HG03280 (cell line): ENCODE data around the gene ZBTB7C.

ENCODE experiments used
- ATAC-seq: cut with Tn5 transposase; IDR thresholded peaks from one replicate; pipeline ENCODE4 v1.9.1; 2021; ENCODE audit warnings: mild to moderate bottlenecking, moderate library complexity; ENCODE audit not compliant: unreplicated experiment

The ZBTB7C gene

DNA sequence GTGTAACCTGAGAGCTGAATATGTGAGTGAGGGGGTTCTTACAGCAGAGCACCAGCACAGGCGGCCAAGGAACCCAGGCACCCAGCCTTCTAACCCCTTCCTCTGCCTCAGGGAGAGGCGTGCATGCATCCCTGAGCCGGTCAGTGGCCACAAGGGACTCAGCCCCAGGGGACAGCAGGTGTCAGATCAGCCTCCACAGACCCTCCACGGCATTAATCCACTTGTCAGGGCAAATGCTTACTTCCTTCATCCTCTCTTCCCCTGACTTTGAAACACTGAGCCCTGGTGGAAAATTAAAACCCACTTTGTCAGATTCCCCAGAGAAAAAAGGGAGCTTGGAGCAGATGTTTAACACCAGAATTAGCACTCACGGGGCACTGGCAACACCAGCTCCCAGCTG lies 418.2 kb downstream of the ZBTB7C start:
- no peak for ATAC-seq

DNA sequence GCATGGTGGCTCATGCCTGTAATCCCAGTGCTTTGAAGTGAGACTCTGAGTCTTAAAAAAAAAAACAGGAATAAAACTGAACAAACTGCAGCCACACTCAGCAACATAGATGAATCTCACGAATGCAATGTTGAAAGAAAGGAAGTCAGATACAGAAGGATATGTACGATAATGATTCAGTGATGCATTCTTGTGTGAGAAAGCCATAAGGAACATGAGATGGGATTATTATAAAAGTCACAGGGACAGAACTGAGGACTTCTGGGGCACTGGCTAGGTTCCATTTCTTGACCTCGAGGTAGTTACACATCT lies 421.8 kb downstream of the ZBTB7C start:
- no peak for ATAC-seq

DNA sequence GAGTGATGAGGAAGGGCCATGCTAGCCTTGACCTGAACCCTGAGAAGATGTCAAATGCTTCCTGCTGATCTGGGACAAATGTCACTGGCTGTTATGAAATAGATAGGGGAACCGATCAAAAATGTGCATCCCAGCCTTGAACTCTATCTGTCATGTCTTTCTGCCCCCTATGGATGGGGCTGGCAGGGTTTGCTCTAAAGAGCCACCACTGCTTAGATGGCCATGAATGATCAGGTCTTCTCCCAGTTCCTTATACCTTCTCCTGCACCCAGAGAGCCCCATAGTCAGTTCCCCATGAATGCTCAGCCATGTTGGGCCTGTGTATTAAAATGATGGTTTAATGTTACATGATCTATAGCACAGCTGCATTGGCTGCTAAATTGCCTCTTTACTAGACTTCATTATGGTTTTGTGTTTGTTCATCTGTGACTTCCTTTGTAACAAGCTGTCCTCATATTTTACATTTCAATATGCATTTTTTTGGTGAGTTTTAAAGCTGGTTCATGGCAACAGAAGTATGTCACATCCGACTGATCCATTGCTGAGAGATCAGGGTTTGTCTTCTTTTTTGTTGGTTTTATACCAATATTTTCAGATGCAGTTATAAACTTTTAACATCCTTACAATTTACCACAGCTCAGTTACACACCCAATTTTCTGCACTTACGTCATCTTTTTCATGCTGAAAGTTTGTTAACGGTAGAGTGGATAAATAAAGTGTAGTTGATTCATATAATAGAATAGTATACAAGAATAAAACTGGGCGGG lies 422.4 kb downstream of the ZBTB7C start:
- no peak for ATAC-seq

DNA sequence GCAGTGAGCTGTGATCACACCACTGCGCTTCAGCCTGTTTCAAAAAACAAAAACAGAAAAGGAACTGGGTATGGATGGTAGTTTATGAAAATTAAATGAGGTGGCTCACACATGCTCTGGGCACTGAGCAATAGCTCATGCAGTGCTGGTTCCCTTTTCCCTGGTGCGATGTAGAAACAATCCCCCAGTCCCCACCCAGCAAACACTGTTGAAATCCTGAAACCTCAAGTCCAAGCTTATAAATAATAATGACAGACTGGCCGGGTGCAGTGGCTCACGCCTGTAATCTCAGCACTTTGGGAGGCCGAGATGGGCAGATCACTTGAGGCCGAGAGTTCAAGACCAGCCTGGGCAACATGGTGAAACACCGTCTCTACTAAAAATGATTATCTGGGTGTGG lies 423.3 kb downstream of the ZBTB7C start:
- no peak for ATAC-seq

DNA sequence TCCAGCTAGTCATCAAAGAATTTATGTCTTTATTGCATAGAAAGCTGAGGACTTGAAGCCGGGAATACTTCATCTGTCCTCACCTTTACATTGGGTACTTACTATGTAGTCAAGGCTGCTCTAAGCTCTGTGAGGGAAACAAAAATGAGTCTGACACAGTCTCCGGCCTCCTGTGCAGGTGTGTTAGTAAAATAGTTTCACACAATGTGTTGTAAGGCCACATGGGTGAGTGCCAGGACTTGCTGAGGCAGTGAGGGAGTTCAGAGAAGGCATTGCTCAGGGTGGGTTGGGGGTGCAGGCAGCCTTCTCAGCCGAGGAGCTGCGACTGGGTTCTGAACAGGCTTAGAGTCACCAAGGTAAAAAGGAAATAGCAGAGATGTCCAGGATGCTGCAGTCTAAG lies 424.2 kb downstream of the ZBTB7C start:
- no peak for ATAC-seq

DNA sequence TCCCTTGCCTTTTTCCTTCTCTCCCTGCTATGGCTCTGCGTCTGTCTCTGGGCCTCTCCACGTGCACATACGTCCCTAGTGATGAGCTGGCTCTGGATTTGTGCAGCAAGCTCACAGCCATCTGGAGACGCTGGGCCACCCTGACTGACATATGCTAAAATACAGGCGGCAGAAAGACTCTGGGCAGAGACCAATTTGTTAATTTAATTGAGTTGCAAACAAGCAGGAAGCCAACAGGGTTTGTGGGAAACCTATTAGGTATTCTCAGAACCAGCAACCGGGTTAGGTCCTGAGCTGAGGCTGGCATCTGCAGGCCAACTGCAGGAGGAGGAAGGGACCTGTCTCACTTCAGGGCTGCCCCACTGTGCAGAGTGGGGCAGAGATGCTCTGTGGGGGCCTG lies 425.2 kb downstream of the ZBTB7C start:
- no peak for ATAC-seq

DNA sequence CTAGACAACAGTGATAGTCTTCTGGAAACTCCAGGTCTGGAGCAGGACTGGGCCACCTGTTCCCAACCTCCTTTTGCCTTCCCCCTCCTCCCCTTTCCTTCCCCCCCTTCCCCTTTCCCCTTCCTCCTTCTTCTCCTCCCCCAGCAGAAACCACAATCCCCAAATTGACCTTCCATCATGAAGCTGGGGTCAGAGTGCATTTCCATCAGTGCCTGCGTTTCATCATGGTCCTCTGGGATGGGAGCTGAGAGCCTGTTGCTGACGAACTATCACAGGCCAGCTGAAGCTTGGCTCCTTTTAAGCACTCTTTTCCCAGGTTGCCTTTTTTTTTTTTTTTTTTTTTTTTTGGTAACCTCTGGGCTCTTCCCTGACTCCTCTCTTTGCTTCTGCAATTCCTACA lies 426.1 kb downstream of the ZBTB7C start:
- ATAC-seq: no peak

DNA sequence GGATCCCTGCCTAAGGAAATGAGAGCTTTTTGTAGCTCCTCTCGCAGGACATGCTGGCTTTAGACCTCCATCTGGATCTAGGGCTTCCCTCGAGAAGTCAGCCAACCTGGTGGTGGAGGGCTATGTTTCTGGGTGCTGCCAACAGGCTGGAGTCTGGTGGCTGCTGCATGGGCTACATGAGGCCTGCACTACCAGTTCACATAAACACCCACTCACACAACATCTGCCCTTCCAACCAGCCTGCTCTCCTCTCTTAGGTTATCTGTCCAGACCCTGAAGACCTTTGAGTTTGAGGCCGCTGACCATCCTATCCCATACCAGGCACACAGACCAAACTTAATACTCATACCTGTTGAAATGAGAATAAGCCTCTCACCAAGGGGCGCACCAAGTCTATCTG lies 427.4 kb downstream of the ZBTB7C start:
- ATAC-seq: no peak

DNA sequence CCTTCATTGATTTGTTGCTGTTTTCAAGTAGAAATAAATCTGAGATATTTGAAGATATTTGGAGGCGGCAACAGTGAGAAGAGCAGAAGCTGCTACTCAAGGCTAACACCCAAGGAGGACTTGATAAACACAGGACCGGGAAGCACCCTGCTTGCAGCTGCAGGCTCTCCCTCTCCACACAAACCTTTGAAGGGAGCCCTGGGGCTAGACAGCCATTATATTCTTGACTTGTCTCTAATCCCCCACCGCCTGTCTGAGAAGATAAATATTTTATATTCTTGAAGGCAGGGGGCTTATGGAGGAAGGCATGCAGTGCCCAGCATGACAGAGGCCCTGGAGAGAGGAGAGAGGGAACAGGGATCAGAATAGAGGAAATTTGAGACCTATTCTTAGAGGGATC lies 427.9 kb downstream of the ZBTB7C start:
- no peak for ATAC-seq

DNA sequence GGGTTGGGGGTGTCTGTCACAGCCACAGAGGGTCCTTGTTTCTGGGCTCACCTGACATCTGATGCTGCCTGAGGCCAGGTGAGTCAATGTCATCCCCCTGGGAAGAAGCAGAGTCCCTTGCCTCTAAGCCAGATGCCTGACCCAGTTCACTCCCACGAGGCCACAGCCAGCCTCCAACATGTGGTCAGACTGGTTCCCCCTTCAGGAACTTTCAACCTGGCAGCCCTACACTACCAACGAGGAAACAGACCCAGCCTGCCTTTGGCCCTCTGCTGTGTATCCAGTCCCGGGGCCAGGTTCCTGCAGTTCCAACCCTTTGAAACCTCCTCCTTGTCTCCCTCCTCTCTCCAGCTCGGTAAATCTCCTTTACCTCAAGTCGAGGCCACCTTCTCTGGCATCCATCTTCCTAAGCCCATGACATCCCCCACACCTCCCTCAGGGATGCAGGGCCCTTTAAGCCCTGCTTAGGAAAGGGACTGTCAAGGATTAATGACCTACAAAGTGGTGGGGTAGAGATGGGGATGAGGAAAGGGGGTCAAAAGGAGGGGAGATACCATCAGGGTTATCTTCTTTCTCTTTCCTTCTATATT lies 429.5 kb downstream of the ZBTB7C start:
- no peak for ATAC-seq

DNA sequence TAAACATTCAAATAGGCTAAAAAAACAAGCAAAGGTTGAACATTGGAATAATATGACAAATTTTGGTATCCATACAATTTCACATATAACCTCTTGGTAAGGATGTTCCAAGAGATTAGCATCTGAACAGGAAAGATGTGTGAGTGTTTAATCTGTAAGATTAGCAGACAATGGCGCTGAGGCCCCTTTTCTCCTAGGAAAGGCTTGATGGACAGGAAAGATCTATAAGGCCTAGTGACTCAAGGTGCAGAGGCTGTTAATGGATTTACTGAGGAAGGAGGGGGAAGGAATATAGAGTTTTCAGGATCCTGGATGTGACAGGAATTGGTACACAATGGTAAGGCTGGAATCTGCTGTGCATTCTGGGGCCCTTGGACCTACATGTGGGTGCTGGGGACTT lies 430.6 kb downstream of the ZBTB7C start:
- ATAC-seq: no peak

DNA sequence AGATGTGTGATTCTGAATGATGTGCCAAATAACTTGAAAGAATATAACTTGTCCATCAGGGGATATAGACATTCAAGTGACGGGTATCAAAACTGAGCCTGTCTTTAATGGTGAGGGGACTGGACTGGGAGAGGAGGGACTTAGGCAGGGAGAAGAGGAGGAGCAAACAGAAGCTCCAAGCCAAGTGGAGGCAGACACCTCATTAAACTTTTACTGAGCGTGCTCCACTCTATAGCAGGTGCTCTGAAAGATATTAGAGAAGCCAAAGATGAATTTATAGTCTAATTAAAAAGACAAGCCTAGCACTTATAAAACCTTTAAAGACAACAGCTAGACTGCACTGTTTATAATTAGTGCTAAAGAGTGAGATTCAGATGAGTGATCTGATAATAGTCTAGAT lies 431.0 kb downstream of the ZBTB7C start:
- no peak for ATAC-seq
